AG20443 (cell line): ENCODE data around the gene GJC1.

ENCODE experiments used
- DNase-seq: peaks from one replicate; pipeline ENCODE4 v3.0.0; 2012; ENCODE audit warnings: low spot score, mixed read lengths

Gene GJC1

GRCh38 chr17:44829523-44830358 lies at the start of gene GJC1:
GJC1 (minus strand) TSS chr17:44830287; CDS start chr17:44805817, 24,470 bp downstream.
- DNase-seq = peak; percentile 85

GRCh38 chr17:44879376-44879775 lies 49.3 kb upstream of the GJC1 start:
- no peak for DNase-seq

GRCh38 chr17:44878627-44879221 lies 48.6 kb upstream of the GJC1 start:
- DNase-seq = peak; percentile 65

- DNase-seq = no peak
Measured at GRCh38 chr17:44877121-44877520, 47.0 kb upstream of the GJC1 start.

GRCh38 chr17:44875761-44876160 lies 45.7 kb upstream of the GJC1 start:
- DNase-seq = no peak

GRCh38 chr17:44872131-44872768 lies 42.2 kb upstream of the GJC1 start:
- DNase-seq = no peak

- DNase-seq = no peak
Measured at GRCh38 chr17:44871556-44871955, 41.5 kb upstream of the GJC1 start.

- no peak for DNase-seq
Measured at GRCh38 chr17:44867841-44868240, 37.8 kb upstream of the GJC1 start.

- peak; percentile 40 for DNase-seq
Measured at GRCh38 chr17:44865931-44866330, 35.8 kb upstream of the GJC1 start.

GRCh38 chr17:44865231-44865660 lies 35.2 kb upstream of the GJC1 start:
- DNase-seq = peak; percentile 81

- DNase-seq = no peak
Measured at GRCh38 chr17:44864831-44865230, 34.7 kb upstream of the GJC1 start.

- DNase-seq = no peak
Measured at GRCh38 chr17:44863061-44863918, 33.2 kb upstream of the GJC1 start.

GRCh38 chr17:44862278-44862914 lies 32.3 kb upstream of the GJC1 start:
- DNase-seq = no peak

GRCh38 chr17:44859701-44860100 lies 29.6 kb upstream of the GJC1 start:
- DNase-seq = no peak

- DNase-seq = no peak
Measured at GRCh38 chr17:44854192-44854591, 24.1 kb upstream of the GJC1 start.

GRCh38 chr17:44850612-44851011 lies 20.5 kb upstream of the GJC1 start:
- DNase-seq = no peak

GRCh38 chr17:44850025-44850424 lies 19.9 kb upstream of the GJC1 start:
- no peak for DNase-seq

GRCh38 chr17:44848961-44849489 lies 18.9 kb upstream of the GJC1 start:
- no peak for DNase-seq

GRCh38 chr17:44848257-44848795 lies 18.2 kb upstream of the GJC1 start:
- no peak for DNase-seq

GRCh38 chr17:44847586-44847985 lies 17.5 kb upstream of the GJC1 start, which contains the start of gene HIGD1B:
HIGD1B (plus strand) TSS chr17:44847883; CDS start chr17:44848153, 270 bp downstream.
- no peak for DNase-seq

GRCh38 chr17:44846206-44846605 lies 16.1 kb upstream of the GJC1 start:
- DNase-seq = no peak
